ELR (cell line): ENCODE results near the gene TSPYL6.
A peak's percentile ranks its signal among the peaks of the same experiment; 100 is the strongest.

Experiments used
- DNase-seq: peaks from one replicate; pipeline ENCODE4 v3.0.0-alpha.2; 2015; ENCODE audit warnings: low read depth

The TSPYL6 gene

GRCh38 chr2:54258166-54258565, 2.1 kb upstream of the TSPYL6 start:
- DNase-seq = no peak

- DNase-seq = no peak
These were observed 569 bp downstream of the TSPYL6 start for GRCh38 chr2:54255230-54256090.

GRCh38 chr2:54254180-54254579, 1.8 kb downstream of the TSPYL6 start:
- no peak for DNase-seq

GRCh38 chr2:54249629-54250028, 6.4 kb downstream of the TSPYL6 start:
- DNase-seq = no peak

GRCh38 chr2:54247115-54247514, 8.9 kb downstream of the TSPYL6 start:
- no peak for DNase-seq

- DNase-seq = peak; percentile 53
These were observed 15.2 kb downstream of the TSPYL6 start for GRCh38 chr2:54240515-54241469.

GRCh38 chr2:54239427-54239826, 16.6 kb downstream of the TSPYL6 start:
- peak; percentile 79 for DNase-seq

- DNase-seq = no peak
These were observed 18.6 kb downstream of the TSPYL6 start for GRCh38 chr2:54237428-54237827.

GRCh38 chr2:54233832-54234649, 22.0 kb downstream of the TSPYL6 start:
- DNase-seq = no peak

GRCh38 chr2:54228945-54229344, 27.1 kb downstream of the TSPYL6 start:
- no peak for DNase-seq

GRCh38 chr2:54227798-54228197, 28.2 kb downstream of the TSPYL6 start:
- DNase-seq = no peak

- DNase-seq = no peak
These were observed 29.8 kb downstream of the TSPYL6 start for GRCh38 chr2:54226260-54226659.

GRCh38 chr2:54224997-54225396, 31.0 kb downstream of the TSPYL6 start:
- no peak for DNase-seq

GRCh38 chr2:54213082-54213481, 42.9 kb downstream of the TSPYL6 start:
- DNase-seq = no peak

- DNase-seq = peak; percentile 95
These were observed 43.6 kb downstream of the TSPYL6 start for GRCh38 chr2:54212456-54212855.

- no peak for DNase-seq
These were observed 46.6 kb downstream of the TSPYL6 start for GRCh38 chr2:54209379-54209778.

- peak; percentile 42 for DNase-seq
These were observed 47.4 kb downstream of the TSPYL6 start for GRCh38 chr2:54208364-54209240.

- peak; percentile 7 for DNase-seq
These were observed 48.3 kb downstream of the TSPYL6 start for GRCh38 chr2:54207666-54208195.

- DNase-seq = peak; percentile 65
These were observed 49.4 kb downstream of the TSPYL6 start for GRCh38 chr2:54206596-54206995.

GRCh38 chr2:54204476-54204875, 51.6 kb downstream of the TSPYL6 start:
- DNase-seq = no peak
